ENCODE measurements around the gene CLHC1.

- TF ChIP-seq, protein P1, sequence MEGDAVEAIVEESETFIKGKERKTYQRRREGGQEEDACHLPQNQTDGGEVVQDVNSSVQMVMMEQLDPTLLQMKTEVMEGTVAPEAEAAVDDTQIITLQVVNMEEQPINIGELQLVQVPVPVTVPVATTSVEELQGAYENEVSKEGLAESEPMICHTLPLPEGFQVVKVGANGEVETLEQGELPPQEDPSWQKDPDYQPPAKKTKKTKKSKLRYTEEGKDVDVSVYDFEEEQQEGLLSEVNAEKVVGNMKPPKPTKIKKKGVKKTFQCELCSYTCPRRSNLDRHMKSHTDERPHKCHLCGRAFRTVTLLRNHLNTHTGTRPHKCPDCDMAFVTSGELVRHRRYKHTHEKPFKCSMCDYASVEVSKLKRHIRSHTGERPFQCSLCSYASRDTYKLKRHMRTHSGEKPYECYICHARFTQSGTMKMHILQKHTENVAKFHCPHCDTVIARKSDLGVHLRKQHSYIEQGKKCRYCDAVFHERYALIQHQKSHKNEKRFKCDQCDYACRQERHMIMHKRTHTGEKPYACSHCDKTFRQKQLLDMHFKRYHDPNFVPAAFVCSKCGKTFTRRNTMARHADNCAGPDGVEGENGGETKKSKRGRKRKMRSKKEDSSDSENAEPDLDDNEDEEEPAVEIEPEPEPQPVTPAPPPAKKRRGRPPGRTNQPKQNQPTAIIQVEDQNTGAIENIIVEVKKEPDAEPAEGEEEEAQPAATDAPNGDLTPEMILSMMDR (IDR thresholded peaks at IDR 0.05): no peak
- TF ChIP-seq POLR2A (IDR thresholded peaks at IDR 0.05): no peak
These were observed 68.8 kb downstream of the CLHC1 start for GRCh38 chr2:55163274-55163721.
